SK-N-SH (cell line): ENCODE measurements around the gene CATSPERE. TPM values are rescaled to one million over a fixed set of nuclear protein-coding genes. Genes with fewer than 3 reads are reported as not detected.

Source experiments
- CTCF ChIA-PET: fragments of 300-600, 350-600 bp; formaldehyde crosslinking; extraction: SDS; loops from one replicate; lab custom pipeline; 2021; lab: Yijun Ruan, JAX
- POLR2A ChIA-PET: fragments of 350-600 bp; sonication (Branson Sonifier 250); formaldehyde crosslinking; extraction: SDS; loops from one replicate; lab custom pipeline; 2020; ENCODE audit warnings: antibody characterized with exemption, inconsistent platforms; lab: Yijun Ruan, JAX
- DNase-seq: peaks from one replicate; pipeline ENCODE4 v3.0.0; 2012
- H2AFZ ChIP-seq: fragments of 200-600 bp; sonication (generic); 2 replicates; pipeline ENCODE4 v1.8.1; 2016; ENCODE audit warnings: antibody characterized with exemption, mild to moderate bottlenecking, low read depth
- H3F3A ChIP-seq: fragments of 200-600 bp; sonication (generic); replicated peaks from 2 replicates; pipeline ENCODE3; 2016; ENCODE audit warnings: antibody characterized with exemption, mild to moderate bottlenecking; ENCODE audit not compliant: insufficient read depth
- H3K27ac ChIP-seq, 2 experiments: fragments of 200-500 bp in 1 of 2; fragments of 200-600 bp in 1 of 2; sonication (Bioruptor generic) in 1 of 2; sonication (generic), shearing (Covaris generic) in 1 of 2; 2 replicates each; pipeline versions ENCODE4 v1.5.1 to v1.6.1; 2014 to 2016; ENCODE audit warnings: low read depth in 2 of 2, inconsistent platforms in 1 of 2, low read length in 1 of 2, mild to moderate bottlenecking in 1 of 2, mixed read lengths in 1 of 2
- H3K27me3 ChIP-seq: fragments of 200-600 bp; sonication (generic), shearing (Covaris generic); 2 replicates; pipeline ENCODE4 v1.6.1; 2016; ENCODE audit warnings: mixed run types; ENCODE audit not compliant: insufficient read depth
- H3K36me3 ChIP-seq, 2 experiments: fragments of 200-500 bp in 1 of 2; fragments of 200-600 bp in 1 of 2; sonication (Bioruptor generic) in 1 of 2; sonication (generic) in 1 of 2; replicated peaks in 1 of 2; 2 replicates each; pipeline versions ENCODE3 to v1.5.1; 2014 to 2016; ENCODE audit warnings: low read length in 1 of 2, mild to moderate bottlenecking in 1 of 2; ENCODE audit not compliant: insufficient read depth in 2 of 2, control insufficient read depth in 1 of 2
- H3K4me1 ChIP-seq, 2 experiments: fragments of 200-500 bp in 1 of 2; fragments of 200-600 bp in 1 of 2; sonication (Bioruptor generic) in 1 of 2; sonication (generic), shearing (Covaris generic) in 1 of 2; 2 replicates each; pipeline versions ENCODE4 v1.5.1 to v1.6.1; 2014 to 2016; ENCODE audit warnings: low read depth in 1 of 2, low read length in 1 of 2, mixed run types in 1 of 2; ENCODE audit not compliant: insufficient read depth in 2 of 2, control insufficient read depth in 1 of 2
- H3K4me2 ChIP-seq: fragments of 200-600 bp; sonication (generic), shearing (Covaris generic); 2 replicates; pipeline ENCODE4 v1.6.1; 2017; ENCODE audit warnings: mixed run types
- H3K4me3 ChIP-seq, 2 experiments: fragments of 200-500 bp in 1 of 2; fragments of 200-600 bp in 1 of 2; sonication (Bioruptor generic) in 1 of 2; sonication (generic), shearing (Covaris generic) in 1 of 2; 2 replicates each; pipeline versions ENCODE4 v1.5.1 to v1.8.1; 2014 to 2016; ENCODE audit warnings: low read depth in 2 of 2, inconsistent platforms in 1 of 2, low read length in 1 of 2, mild to moderate bottlenecking in 1 of 2, mixed read lengths in 1 of 2, moderate library complexity in 1 of 2
- H3K79me2 ChIP-seq: fragments of 200-600 bp; sonication (generic); 2 replicates; pipeline ENCODE4 v1.8.1; 2017; ENCODE audit warnings: mild to moderate bottlenecking; ENCODE audit not compliant: insufficient read depth
- H3K9ac ChIP-seq: fragments of 200-600 bp; sonication (generic); 2 replicates; pipeline ENCODE4 v1.6.1; 2017; ENCODE audit warnings: mixed run types
- H3K9me2 ChIP-seq: fragments of 200-600 bp; sonication (generic); 2 replicates; pipeline ENCODE4 v1.6.1; 2017; ENCODE audit warnings: mixed run types
- H3K9me3 ChIP-seq: fragments of 200-600 bp; sonication (generic); 2 replicates; pipeline ENCODE4 v1.6.1; 2017; ENCODE audit warnings: mixed run types, mild to moderate bottlenecking, moderate library complexity
- H4K20me1 ChIP-seq: fragments of 200-600 bp; sonication (generic); 2 replicates; pipeline ENCODE4 v1.6.1; 2017; ENCODE audit warnings: mild to moderate bottlenecking, mixed run types; ENCODE audit not compliant: insufficient read depth
- EP300 ChIP-seq, 2 experiments: IDR thresholded peaks; 2 replicates each; pipeline versions ENCODE4 v1.4.0 to v1.6.1; 2012; ENCODE audit warnings: borderline replicate concordance in 1 of 2, low read depth in 1 of 2, low read length in 1 of 2
- EZH2phosphoT487 ChIP-seq: fragments of 200-600 bp; sonication (generic); IDR thresholded peaks from 2 replicates; pipeline ENCODE4 v1.6.1; 2017; ENCODE audit warnings: low read depth, mixed run types, mild to moderate bottlenecking, antibody characterized with exemption, moderate library complexity, borderline replicate concordance
- FOXJ3 ChIP-seq: sonication (generic); formaldehyde crosslinking; IDR thresholded peaks from 2 replicates; pipeline ENCODE4 v1.5.1; 2020; ENCODE audit warnings: mild to moderate bottlenecking, missing genetic modification reagents
- FOXM1 ChIP-seq: IDR thresholded peaks from 2 replicates; pipeline ENCODE4 v1.4.0; 2012; ENCODE audit warnings: low read depth, mild to moderate bottlenecking
- GABPA ChIP-seq: IDR thresholded peaks from 2 replicates; pipeline ENCODE4 v1.4.0; 2012; ENCODE audit warnings: low read depth, mild to moderate bottlenecking
- JUND ChIP-seq: IDR thresholded peaks from 2 replicates; pipeline ENCODE4 v1.4.0; 2012
- MXI1 ChIP-seq: IDR thresholded peaks from 2 replicates; pipeline ENCODE4 v1.6.1; 2012; ENCODE audit warnings: mild to moderate bottlenecking, low read depth, low read length, improper control_type of control experiment
- NFIC ChIP-seq: IDR thresholded peaks from 2 replicates; pipeline ENCODE4 v1.4.0; 2012; ENCODE audit warnings: borderline replicate concordance
- NRF1 ChIP-seq: IDR thresholded peaks from 2 replicates; pipeline ENCODE4 v1.6.1; 2012; ENCODE audit warnings: low read depth, mild to moderate bottlenecking, low read length
- POLR2AphosphoS5 ChIP-seq: IDR thresholded peaks from 2 replicates; pipeline ENCODE4 v1.6.1; 2012; ENCODE audit warnings: low read depth, low read length
- RAD21 ChIP-seq: IDR thresholded peaks from 2 replicates; pipeline ENCODE4 v1.6.1; 2012; ENCODE audit warnings: mild to moderate bottlenecking, low read length
- RFX5 ChIP-seq: IDR thresholded peaks from 2 replicates; pipeline ENCODE4 v1.6.1; 2012; ENCODE audit warnings: mild to moderate bottlenecking, improper control_type of control experiment, low read length
- RXRA ChIP-seq: IDR thresholded peaks from 2 replicates; pipeline ENCODE4 v1.4.0; 2012; ENCODE audit warnings: low read depth, mild to moderate bottlenecking, borderline replicate concordance
- TAF1 ChIP-seq: IDR thresholded peaks from 2 replicates; pipeline ENCODE4 v1.6.1; 2012; ENCODE audit warnings: low read depth, mild to moderate bottlenecking, low read length, moderate library complexity, borderline replicate concordance
- YY1 ChIP-seq: IDR thresholded peaks from 2 replicates; pipeline ENCODE4 v1.4.0; 2012; ENCODE audit warnings: low read depth, mild to moderate bottlenecking
- WGBS: methylation state at CpG from one replicate; pipeline ENCODE4 v1.1.6; 2017; ENCODE audit warnings: low lambda C conversion rate; 5-methylcytosine and 5-hydroxymethylcytosine counted together
- polyA plus RNA-seq, 3 experiments: library from polyadenylated mRNA; depleted of rRNA; stranded (reverse); fragments of >200 nt; gene quantifications; 2 replicates each; pipeline ENCODE4 v1.2.3, GENCODE V29; 2012
- TF ChIP-seq, protein P1 (sequence below): fragments of 150-350 bp; IDR thresholded peaks from 2 replicates; pipeline ENCODE4 v1.6.1; 2017; ENCODE audit warnings: antibody characterized with exemption, low read length, low read depth, borderline replicate concordance
- TF ChIP-seq, protein P2 (sequence below): fragments of 200-600 bp; sonication (generic); IDR thresholded peaks from 2 replicates; pipeline ENCODE4 v1.6.1; 2017; ENCODE audit warnings: antibody characterized with exemption, mild to moderate bottlenecking, moderate library complexity
- TF ChIP-seq, protein P3 (sequence below): IDR thresholded peaks from 2 replicates; pipeline ENCODE4 v1.6.1; 2012; ENCODE audit warnings: mild to moderate bottlenecking, low read depth, low read length, moderate library complexity
- TF ChIP-seq, protein P4 (sequence below): IDR thresholded peaks from 2 replicates; pipeline ENCODE4 v1.4.0; 2012; ENCODE audit warnings: low read depth, borderline replicate concordance

The CATSPERE gene
- polyA plus RNA-seq, 1 of the 3 experiments (the other 2 are of a cell fraction) = 0.30 TPM

DNA sequence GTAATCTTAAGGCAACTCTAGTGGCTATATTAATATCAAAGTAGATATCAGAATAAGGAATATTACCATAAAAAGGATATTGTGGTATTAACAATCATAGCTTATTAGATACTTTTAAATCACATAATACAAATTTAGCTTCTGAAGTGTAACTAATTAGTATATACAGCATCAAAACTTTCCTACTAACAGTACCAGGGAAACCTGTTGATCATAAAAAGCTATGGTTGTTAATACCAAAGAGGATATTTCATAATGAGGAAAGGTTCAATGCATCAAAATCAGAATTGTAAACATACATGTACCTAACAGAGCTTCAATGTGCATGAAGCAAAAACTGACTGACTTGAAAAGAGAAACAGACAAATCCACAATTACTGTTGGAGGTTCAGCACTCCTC lies 33.4 kb upstream of the CATSPERE start:
- no peak for TF ChIP-seq RAD21
- TF ChIP-seq POLR2AphosphoS5 = no peak
- TF ChIP-seq, protein P1, sequence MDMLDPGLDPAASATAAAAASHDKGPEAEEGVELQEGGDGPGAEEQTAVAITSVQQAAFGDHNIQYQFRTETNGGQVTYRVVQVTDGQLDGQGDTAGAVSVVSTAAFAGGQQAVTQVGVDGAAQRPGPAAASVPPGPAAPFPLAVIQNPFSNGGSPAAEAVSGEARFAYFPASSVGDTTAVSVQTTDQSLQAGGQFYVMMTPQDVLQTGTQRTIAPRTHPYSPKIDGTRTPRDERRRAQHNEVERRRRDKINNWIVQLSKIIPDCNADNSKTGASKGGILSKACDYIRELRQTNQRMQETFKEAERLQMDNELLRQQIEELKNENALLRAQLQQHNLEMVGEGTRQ = no peak
- no peak for TF ChIP-seq GABPA
- no peak for TF ChIP-seq FOXJ3 (CRISPR knock-in tag)
- no peak for TF ChIP-seq YY1
- POLR2A ChIA-PET = no interaction called here
- Histone ChIP-seq H3F3A (peaks cover 4% of the 10 kb centered on the region), H3K27ac (peak overlapping the region in 1 of 2 experiments; percentile 14; a peak in 1 of 4 replicates), H3K4me1 (no peaks in the 10 kb centered on the region; a peak in 2 of 4 replicates), H4K20me1 (no peaks in the 10 kb centered on the region), H3K4me3 (no peak overlapping the region), H3K27me3 (no peaks in the 10 kb centered on the region), H3K79me2 (peaks cover 19% of the 10 kb centered on the region; the same call in 1 of the 2 replicates), H3K9ac (no peak overlapping the region), H3K4me2 (no peak overlapping the region), H3K9me3 (no peaks in the 10 kb centered on the region), H3K36me3 (peaks cover 66 to 72% of the 10 kb centered on the region in 2 experiments), H3K9me2 (no peaks in the 10 kb centered on the region), H2AFZ (no peak overlapping the region)
- CTCF ChIA-PET = no interaction called here
- no peak for DNase-seq

DNA sequence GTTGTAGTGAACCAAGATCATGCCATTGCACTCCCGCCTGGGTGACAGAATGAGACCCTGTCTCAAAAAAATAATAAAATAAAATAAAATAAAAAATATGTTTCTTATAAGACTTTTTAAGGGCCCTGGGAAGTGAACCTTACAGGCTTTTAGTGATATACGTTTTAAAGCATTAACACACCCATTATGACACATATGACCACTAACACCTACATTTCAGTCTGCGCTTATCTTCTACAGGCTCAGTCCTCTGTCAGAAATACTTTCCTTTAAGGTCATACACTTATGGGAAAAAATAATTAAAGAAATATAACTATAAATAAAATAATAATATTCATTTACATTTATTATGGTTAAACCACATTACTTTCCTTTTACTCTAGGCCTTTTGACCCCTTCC lies 31.3 kb upstream of the CATSPERE start:
- Histone ChIP-seq H2AFZ (no peak overlapping the region), H3K4me3 (no peak overlapping the region), H3K9me2 (no peaks in the 10 kb centered on the region), H3K9me3 (no peaks in the 10 kb centered on the region), H3K27me3 (no peaks in the 10 kb centered on the region), H3K4me1 (no peaks in the 10 kb centered on the region; a peak in 2 of 4 replicates), H4K20me1 (no peaks in the 10 kb centered on the region), H3K4me2 (no peak overlapping the region), H3K79me2 (peaks cover 31% of the 10 kb centered on the region; the same call in 1 of the 2 replicates), H3K9ac (no peak overlapping the region), H3K36me3 (peaks cover 49 to 70% of the 10 kb centered on the region in 2 experiments), H3K27ac (no peak overlapping the region), H3F3A (no peaks in the 10 kb centered on the region)
- CTCF ChIA-PET = no interaction called here
- WGBS = 79% methylated on average over 3 of the region's 3 CpGs
- TF ChIP-seq FOXM1 (no peak), FOXJ3 (CRISPR knock-in tag) (no peak), RXRA (no peak), JUND (no peak), NRF1 (no peak), TAF1 (no peak), EP300 (IDR thresholded peaks at IDR 0.05; ENCODE audit: borderline replicate concordance in 1 of 2, low read depth in 1 of 2, low read length in 1 of 2) (no peak), MXI1 (no peak), EZH2phosphoT487 (no peak), NFIC (no peak), RFX5 (no peak), GABPA (no peak), RAD21 (no peak)
- TF ChIP-seq, protein P2, sequence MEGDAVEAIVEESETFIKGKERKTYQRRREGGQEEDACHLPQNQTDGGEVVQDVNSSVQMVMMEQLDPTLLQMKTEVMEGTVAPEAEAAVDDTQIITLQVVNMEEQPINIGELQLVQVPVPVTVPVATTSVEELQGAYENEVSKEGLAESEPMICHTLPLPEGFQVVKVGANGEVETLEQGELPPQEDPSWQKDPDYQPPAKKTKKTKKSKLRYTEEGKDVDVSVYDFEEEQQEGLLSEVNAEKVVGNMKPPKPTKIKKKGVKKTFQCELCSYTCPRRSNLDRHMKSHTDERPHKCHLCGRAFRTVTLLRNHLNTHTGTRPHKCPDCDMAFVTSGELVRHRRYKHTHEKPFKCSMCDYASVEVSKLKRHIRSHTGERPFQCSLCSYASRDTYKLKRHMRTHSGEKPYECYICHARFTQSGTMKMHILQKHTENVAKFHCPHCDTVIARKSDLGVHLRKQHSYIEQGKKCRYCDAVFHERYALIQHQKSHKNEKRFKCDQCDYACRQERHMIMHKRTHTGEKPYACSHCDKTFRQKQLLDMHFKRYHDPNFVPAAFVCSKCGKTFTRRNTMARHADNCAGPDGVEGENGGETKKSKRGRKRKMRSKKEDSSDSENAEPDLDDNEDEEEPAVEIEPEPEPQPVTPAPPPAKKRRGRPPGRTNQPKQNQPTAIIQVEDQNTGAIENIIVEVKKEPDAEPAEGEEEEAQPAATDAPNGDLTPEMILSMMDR = no peak
- TF ChIP-seq, protein P3, sequence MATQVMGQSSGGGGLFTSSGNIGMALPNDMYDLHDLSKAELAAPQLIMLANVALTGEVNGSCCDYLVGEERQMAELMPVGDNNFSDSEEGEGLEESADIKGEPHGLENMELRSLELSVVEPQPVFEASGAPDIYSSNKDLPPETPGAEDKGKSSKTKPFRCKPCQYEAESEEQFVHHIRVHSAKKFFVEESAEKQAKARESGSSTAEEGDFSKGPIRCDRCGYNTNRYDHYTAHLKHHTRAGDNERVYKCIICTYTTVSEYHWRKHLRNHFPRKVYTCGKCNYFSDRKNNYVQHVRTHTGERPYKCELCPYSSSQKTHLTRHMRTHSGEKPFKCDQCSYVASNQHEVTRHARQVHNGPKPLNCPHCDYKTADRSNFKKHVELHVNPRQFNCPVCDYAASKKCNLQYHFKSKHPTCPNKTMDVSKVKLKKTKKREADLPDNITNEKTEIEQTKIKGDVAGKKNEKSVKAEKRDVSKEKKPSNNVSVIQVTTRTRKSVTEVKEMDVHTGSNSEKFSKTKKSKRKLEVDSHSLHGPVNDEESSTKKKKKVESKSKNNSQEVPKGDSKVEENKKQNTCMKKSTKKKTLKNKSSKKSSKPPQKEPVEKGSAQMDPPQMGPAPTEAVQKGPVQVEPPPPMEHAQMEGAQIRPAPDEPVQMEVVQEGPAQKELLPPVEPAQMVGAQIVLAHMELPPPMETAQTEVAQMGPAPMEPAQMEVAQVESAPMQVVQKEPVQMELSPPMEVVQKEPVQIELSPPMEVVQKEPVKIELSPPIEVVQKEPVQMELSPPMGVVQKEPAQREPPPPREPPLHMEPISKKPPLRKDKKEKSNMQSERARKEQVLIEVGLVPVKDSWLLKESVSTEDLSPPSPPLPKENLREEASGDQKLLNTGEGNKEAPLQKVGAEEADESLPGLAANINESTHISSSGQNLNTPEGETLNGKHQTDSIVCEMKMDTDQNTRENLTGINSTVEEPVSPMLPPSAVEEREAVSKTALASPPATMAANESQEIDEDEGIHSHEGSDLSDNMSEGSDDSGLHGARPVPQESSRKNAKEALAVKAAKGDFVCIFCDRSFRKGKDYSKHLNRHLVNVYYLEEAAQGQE = no peak
- TF ChIP-seq, protein P4, sequence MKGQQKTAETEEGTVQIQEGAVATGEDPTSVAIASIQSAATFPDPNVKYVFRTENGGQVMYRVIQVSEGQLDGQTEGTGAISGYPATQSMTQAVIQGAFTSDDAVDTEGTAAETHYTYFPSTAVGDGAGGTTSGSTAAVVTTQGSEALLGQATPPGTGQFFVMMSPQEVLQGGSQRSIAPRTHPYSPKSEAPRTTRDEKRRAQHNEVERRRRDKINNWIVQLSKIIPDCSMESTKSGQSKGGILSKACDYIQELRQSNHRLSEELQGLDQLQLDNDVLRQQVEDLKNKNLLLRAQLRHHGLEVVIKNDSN = no peak
- POLR2A ChIA-PET = no interaction called here
- no peak for DNase-seq
